HG02610 (cell line): ENCODE results near the gene PELI2.

Experiments
- ATAC-seq: cut with Tn5 transposase; IDR thresholded peaks from one replicate; pipeline ENCODE4 v1.9.1; 2021; ENCODE audit warnings: mild to moderate bottlenecking, moderate library complexity; ENCODE audit not compliant: unreplicated experiment

The PELI2 gene

GRCh38 chr14:56170877-56171422 is 52.7 kb downstream of the PELI2 start:
- ATAC-seq: no peak

GRCh38 chr14:56172074-56172473 is 53.9 kb downstream of the PELI2 start:
- ATAC-seq: no peak

GRCh38 chr14:56172571-56172971 is 54.4 kb downstream of the PELI2 start:
- ATAC-seq: no peak

GRCh38 chr14:56173365-56173922 is 55.2 kb downstream of the PELI2 start:
- no peak for ATAC-seq

GRCh38 chr14:56175773-56176172 is 57.6 kb downstream of the PELI2 start:
- ATAC-seq: no peak

- ATAC-seq: no peak
Observed at GRCh38 chr14:56176530-56176929, 58.3 kb downstream of the PELI2 start.

- no peak for ATAC-seq
Observed at GRCh38 chr14:56177036-56177435, 58.8 kb downstream of the PELI2 start.

- ATAC-seq: no peak
Observed at GRCh38 chr14:56180754-56181542, 62.7 kb downstream of the PELI2 start.

GRCh38 chr14:56181681-56182085 is 63.5 kb downstream of the PELI2 start:
- no peak for ATAC-seq

- no peak for ATAC-seq
Observed at GRCh38 chr14:56182410-56182809, 64.2 kb downstream of the PELI2 start.

GRCh38 chr14:56183631-56184157 is 65.5 kb downstream of the PELI2 start:
- ATAC-seq: no peak

GRCh38 chr14:56185992-56186391 is 67.8 kb downstream of the PELI2 start:
- ATAC-seq: no peak

- no peak for ATAC-seq
Observed at GRCh38 chr14:56187736-56188135, 69.5 kb downstream of the PELI2 start.

- no peak for ATAC-seq
Observed at GRCh38 chr14:56189307-56189706, 71.1 kb downstream of the PELI2 start.

- no peak for ATAC-seq
Observed at GRCh38 chr14:56193347-56193746, 75.1 kb downstream of the PELI2 start.

GRCh38 chr14:56194042-56194441 is 75.8 kb downstream of the PELI2 start:
- no peak for ATAC-seq

GRCh38 chr14:56195223-56195622 is 77.0 kb downstream of the PELI2 start:
- no peak for ATAC-seq

- ATAC-seq: peak; percentile 73
Observed at GRCh38 chr14:56195704-56196103, 77.5 kb downstream of the PELI2 start.

- no peak for ATAC-seq
Observed at GRCh38 chr14:56196274-56196673, 78.1 kb downstream of the PELI2 start.

- ATAC-seq: no peak
Observed at GRCh38 chr14:56197150-56197549, 78.9 kb downstream of the PELI2 start.

GRCh38 chr14:56198438-56198837 is 80.2 kb downstream of the PELI2 start:
- ATAC-seq: no peak
